Fibroblast of peridontal ligament (primary cell): ENCODE results near the gene BNIP2.

Source experiments
- DNase-seq: peaks from one replicate; pipeline ENCODE4 v3.0.0-alpha.2; 2010; ENCODE audit errors: extremely low read depth

The BNIP2 gene

GRCh38 chr15:59636184-59636583 is 52.9 kb downstream of the BNIP2 start:
- DNase-seq, result no peak

- DNase-seq, result no peak
These were observed 56.4 kb downstream of the BNIP2 start for GRCh38 chr15:59632714-59633113.

GRCh38 chr15:59622289-59622688 is 66.8 kb downstream of the BNIP2 start:
- DNase-seq, result peak; percentile 50

- no peak for DNase-seq
These were observed 70.7 kb downstream of the BNIP2 start for GRCh38 chr15:59618406-59618805.

- DNase-seq, result no peak
These were observed 72.7 kb downstream of the BNIP2 start for GRCh38 chr15:59616379-59616778.

- DNase-seq, result no peak
These were observed 73.5 kb downstream of the BNIP2 start for GRCh38 chr15:59615661-59616060.

- no peak for DNase-seq
These were observed 75.0 kb downstream of the BNIP2 start for GRCh38 chr15:59614153-59614552.

GRCh38 chr15:59611276-59612260 is 77.6 kb downstream of the BNIP2 start, which contains the start of gene GCNT3:
Gene GCNT3, plus strand, starts transcription at chr15:59611783. Its CDS starts 6,456 bp downstream, at chr15:59618239.
- DNase-seq, result peak; percentile 43

- no peak for DNase-seq
These were observed 79.1 kb downstream of the BNIP2 start for GRCh38 chr15:59609730-59610712.
